ENCODE measurements around the gene GLP2R. TPM values are rescaled to one million over a fixed set of nuclear protein-coding genes. Genes with fewer than 3 reads are reported as not detected.

The GLP2R gene
- total and polyA plus RNA-seq, 2 of the 8 experiments (the other 6 are each of a cell fraction or from before 2014, with no cell fraction given): not detected

DNA sequence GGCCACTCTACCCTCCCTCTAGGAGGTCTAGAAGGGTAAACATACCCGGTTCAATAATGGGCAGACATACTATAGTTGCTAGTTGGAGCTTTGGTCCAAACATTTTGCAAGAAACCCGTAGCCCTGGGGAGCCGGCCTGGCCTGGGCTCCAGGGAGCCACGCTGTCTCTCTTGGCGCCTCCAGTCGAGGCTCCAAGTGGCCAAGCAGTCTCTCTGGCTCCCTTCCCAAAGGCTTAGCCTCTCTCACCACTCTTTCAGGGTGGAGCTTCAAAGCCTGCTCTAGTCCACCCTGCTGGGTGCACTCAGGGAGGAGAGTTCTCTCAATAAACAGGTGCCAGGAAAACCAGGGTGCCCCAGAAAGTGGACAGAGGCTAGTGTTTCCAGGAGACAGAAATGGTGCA lies 47.1 kb downstream of the GLP2R start:
- ChIA-PET POLR2A (ENCODE audit: partially characterized antibody) (no interaction called here), CTCF (ENCODE audit: partially characterized antibody) (interaction anchor here (1.2 to 3.6 kb wide), 2 partner anchors 17 to 56 kb away, joined by 3 to 13 read pairs; no protein-coding TSS in a partner anchor)
- no peak overlapping the region for H2BK120ac ChIP-seq (replicated peaks; ENCODE audit: low read depth, low read length)
- H2AFZ ChIP-seq (ENCODE audit: low read length): no peak overlapping the region
- no peaks in the 10 kb centered on the region; a peak in 1 of 4 replicates for H3K9me3 ChIP-seq (ENCODE audit: insufficient read depth in 2 of 2, low read depth in 1 of 2, low read length in 1 of 2)
- H3K14ac ChIP-seq (ENCODE audit: insufficient read length): no peak overlapping the region
- no peak overlapping the region for H2AK5ac ChIP-seq (ENCODE audit: low read depth, low read length)
- FAIRE-seq (no peak), DNase-seq (ENCODE audit: low read depth in 1 of 2, low spot score in 2 of 2) (no peak)
- no peaks in the 10 kb centered on the region for H3K36me3 ChIP-seq (ENCODE audit: control insufficient read depth in 2 of 4, insufficient read depth in 4 of 4, low read length in 3 of 4)
- no peak overlapping the region for H2BK15ac ChIP-seq (ENCODE audit: low read length)
- H3K23ac ChIP-seq (ENCODE audit: insufficient read length): no peak overlapping the region
- H4K8ac ChIP-seq (ENCODE audit: extremely low read depth, insufficient read depth, low read length): no peak overlapping the region; the same call in 1 of the 2 replicates
- 94% methylated on average over 6 of the region's 6 CpGs; no CpG with 5 or more reads in 1 of the 2 experiments for WGBS, 2 experiments (ENCODE audit: extremely low coverage in 1 of 2, insufficient coverage in 1 of 2, insufficient read length in 1 of 2, insufficient replicate concordance in 2 of 2, low coverage in 1 of 2, low lambda C conversion rate in 2 of 2, missing lambda C conversion rate in 1 of 2)
- H3K79me2 ChIP-seq (ENCODE audit: control insufficient read depth in 1 of 2, insufficient read depth in 2 of 2, low read length in 2 of 2): no peaks in the 10 kb centered on the region
- no peaks in the 10 kb centered on the region for H3K79me1 ChIP-seq (ENCODE audit: low read depth, low read length)
- H3K27ac ChIP-seq (ENCODE audit: low read depth, low read length): no peak overlapping the region
- H2BK20ac ChIP-seq (ENCODE audit: low read length): no peak overlapping the region
- H4K91ac ChIP-seq (replicated peaks; ENCODE audit: insufficient read length, low read length): no peak overlapping the region
- no peak overlapping the region for H2BK5ac ChIP-seq (ENCODE audit: low read depth, low read length)
- H4K5ac ChIP-seq (ENCODE audit: insufficient read length, low read depth, low read length): no peak overlapping the region
- H3K4me1 ChIP-seq (replicated peaks in 1 of 4; ENCODE audit: control insufficient read depth in 3 of 4, insufficient read depth in 4 of 4, low read length in 3 of 4): no peaks in the 10 kb centered on the region
- no peaks in the 10 kb centered on the region for H3K23me2 ChIP-seq (ENCODE audit: low read depth, low read length)
- no peak overlapping the region for H3K18ac ChIP-seq (ENCODE audit: extremely low read depth, low read length)
- H3K4ac ChIP-seq (replicated peaks; ENCODE audit: insufficient read length, low read depth, low read length): no peak overlapping the region
- no peaks in the 10 kb centered on the region for H3K27me3 ChIP-seq (replicated peaks in 1 of 4; ENCODE audit: control insufficient read depth in 3 of 4, extremely low read depth in 1 of 4, insufficient read depth in 3 of 4, low read length in 3 of 4)
- no peaks in the 10 kb centered on the region for H4K20me1 ChIP-seq (replicated peaks in 1 of 2; ENCODE audit: control insufficient read depth in 1 of 2, insufficient read depth in 2 of 2, low read length in 2 of 2)
- H3K9ac ChIP-seq (replicated peaks in 1 of 4; ENCODE audit: extremely low read depth in 1 of 4, low read depth in 3 of 4, low read length in 3 of 4): no peak overlapping the region
- no peak overlapping the region for H2BK12ac ChIP-seq (ENCODE audit: low read depth, low read length)
- H3K56ac ChIP-seq (replicated peaks; ENCODE audit: insufficient read length, low read depth, low read length): no peak overlapping the region
- H3K4me2 ChIP-seq (ENCODE audit: insufficient read depth in 1 of 2, low read depth in 2 of 2, low read length in 2 of 2): no peak overlapping the region
- H3K4me3 ChIP-seq (ENCODE audit: extremely low read depth in 1 of 4, insufficient read depth in 2 of 4, low read depth in 3 of 4, low read length in 4 of 4): no peak overlapping the region
- TF ChIP-seq SP2 (IDR thresholded peaks at IDR 0.05; ENCODE audit: low read length) (no peak), SAP30 (IDR thresholded peaks at IDR 0.05; ENCODE audit: insufficient read depth, insufficient replicate concordance, low read length) (no peak), CTCF (IDR thresholded peaks at IDR 0.05; ENCODE audit: control extremely low read depth in 1 of 3, insufficient read depth in 1 of 3, low read depth in 1 of 3, low read length in 3 of 3) (no peak), USF2 (IDR thresholded peaks at IDR 0.05; ENCODE audit: low read length) (no peak), CTBP2 (IDR thresholded peaks at IDR 0.05; ENCODE audit: borderline replicate concordance, insufficient read depth, insufficient read length, low read length) (no peak), JUN (IDR thresholded peaks at IDR 0.05; ENCODE audit: low read depth, low read length) (no peak), TAF1 (IDR thresholded peaks at IDR 0.05; ENCODE audit: low read depth, low read length) (no peak), POLR2A (IDR thresholded peaks at IDR 0.05; ENCODE audit: control extremely low read depth in 1 of 2, low read depth in 2 of 2, low read length in 2 of 2) (no peak), GABPA (IDR thresholded peaks at IDR 0.05; ENCODE audit: borderline replicate concordance, insufficient read depth, low read length) (no peak), ASH2L (IDR thresholded peaks at IDR 0.05; ENCODE audit: low read length) (no peak)

Data from H1 (cell line).